Fibroblast of the aortic adventitia (primary cell): ENCODE data around the gene KCNJ14. TPM values are rescaled to one million over a fixed set of nuclear protein-coding genes. Genes with fewer than 3 reads are reported as not detected.
A peak's percentile ranks its signal among the peaks of the same experiment; 100 is the strongest.

Experiments
- DNase-seq: peaks from one replicate; pipeline ENCODE4 v3.0.0-alpha.2; 2010; ENCODE audit warnings: low read depth
- H3K4me3 ChIP-seq: 2 replicates; pipeline ENCODE4 v1.5.1; 2011; ENCODE audit warnings: low read depth, mild to moderate bottlenecking, control low read depth, low read length, moderate library complexity
- total RNA-seq: library from RNA; depleted of rRNA; stranded (reverse); fragments of >200 nt; gene quantifications from 2 replicates; pipeline ENCODE4 v1.2.3, GENCODE V29; 2012; ENCODE audit warnings: low replicate concordance
- TF ChIP-seq, protein P1 (sequence below): IDR thresholded peaks from 2 replicates; pipeline ENCODE4 v1.5.1; 2011; ENCODE audit warnings: mild to moderate bottlenecking, low read length, control low read depth, inconsistent platforms; ENCODE audit not compliant: insufficient read depth

The KCNJ14 gene
- total RNA-seq, 1 donor: 0.54 TPM

DNA sequence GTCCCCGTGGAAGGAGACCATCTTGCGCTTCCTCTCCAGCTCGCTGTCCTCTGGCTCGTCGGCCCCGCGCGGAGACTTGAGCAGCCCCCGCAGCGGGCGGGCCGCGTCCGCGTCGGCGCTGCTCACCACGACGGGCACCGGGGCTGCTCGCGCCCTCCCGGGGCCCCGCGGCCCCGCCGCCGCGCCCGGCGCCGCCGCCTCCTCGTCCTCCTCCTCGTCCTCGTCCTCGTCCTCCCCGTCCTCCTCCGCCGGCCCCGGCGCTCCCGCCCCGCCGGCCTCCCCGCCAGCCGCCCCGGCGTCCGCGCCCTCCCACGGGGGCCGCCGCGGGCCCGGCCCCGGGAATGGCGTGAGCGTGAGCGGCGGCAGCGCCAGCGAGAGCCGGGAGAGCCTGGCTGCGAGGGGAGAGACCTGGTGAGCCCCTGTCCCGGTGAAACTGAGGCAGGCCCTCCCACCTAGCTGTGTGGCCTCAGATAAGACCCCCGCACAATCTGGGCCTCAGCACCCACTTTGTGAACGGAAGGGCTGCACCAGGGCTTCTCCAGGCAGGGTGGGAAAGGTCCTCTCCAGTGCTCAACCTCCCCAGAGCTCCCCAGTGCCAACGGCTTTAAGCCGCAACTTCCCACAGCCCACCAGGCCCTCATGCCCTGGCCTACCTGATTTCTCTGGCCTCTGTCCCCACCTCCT is 38.5 kb downstream of the KCNJ14 start:
- DNase-seq: no peak
- H3K4me3 ChIP-seq: peak overlapping the region; percentile 80
- TF ChIP-seq, protein P1, sequence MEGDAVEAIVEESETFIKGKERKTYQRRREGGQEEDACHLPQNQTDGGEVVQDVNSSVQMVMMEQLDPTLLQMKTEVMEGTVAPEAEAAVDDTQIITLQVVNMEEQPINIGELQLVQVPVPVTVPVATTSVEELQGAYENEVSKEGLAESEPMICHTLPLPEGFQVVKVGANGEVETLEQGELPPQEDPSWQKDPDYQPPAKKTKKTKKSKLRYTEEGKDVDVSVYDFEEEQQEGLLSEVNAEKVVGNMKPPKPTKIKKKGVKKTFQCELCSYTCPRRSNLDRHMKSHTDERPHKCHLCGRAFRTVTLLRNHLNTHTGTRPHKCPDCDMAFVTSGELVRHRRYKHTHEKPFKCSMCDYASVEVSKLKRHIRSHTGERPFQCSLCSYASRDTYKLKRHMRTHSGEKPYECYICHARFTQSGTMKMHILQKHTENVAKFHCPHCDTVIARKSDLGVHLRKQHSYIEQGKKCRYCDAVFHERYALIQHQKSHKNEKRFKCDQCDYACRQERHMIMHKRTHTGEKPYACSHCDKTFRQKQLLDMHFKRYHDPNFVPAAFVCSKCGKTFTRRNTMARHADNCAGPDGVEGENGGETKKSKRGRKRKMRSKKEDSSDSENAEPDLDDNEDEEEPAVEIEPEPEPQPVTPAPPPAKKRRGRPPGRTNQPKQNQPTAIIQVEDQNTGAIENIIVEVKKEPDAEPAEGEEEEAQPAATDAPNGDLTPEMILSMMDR: no peak

DNA sequence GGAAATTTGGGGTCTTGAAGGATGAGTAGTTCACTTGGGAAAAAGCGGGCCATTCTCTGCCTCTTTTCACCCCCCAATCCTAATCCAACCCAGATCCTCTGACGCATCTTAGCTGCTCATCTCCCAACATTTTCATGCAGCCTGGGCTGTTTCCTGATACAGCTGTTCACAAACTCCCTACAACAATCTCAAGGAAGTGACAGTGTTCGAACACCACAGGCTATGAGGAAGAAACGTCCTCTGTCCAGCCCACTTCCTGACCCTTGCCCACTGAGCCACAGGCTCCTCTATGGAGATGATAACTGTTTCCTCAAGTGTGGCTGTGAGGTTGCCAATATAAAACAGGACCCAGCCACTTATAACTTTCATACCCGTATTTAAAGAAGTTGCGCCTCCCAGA is 40.0 kb downstream of the KCNJ14 start:
- H3K4me3 ChIP-seq: no peak overlapping the region
- DNase-seq: no peak

DNA sequence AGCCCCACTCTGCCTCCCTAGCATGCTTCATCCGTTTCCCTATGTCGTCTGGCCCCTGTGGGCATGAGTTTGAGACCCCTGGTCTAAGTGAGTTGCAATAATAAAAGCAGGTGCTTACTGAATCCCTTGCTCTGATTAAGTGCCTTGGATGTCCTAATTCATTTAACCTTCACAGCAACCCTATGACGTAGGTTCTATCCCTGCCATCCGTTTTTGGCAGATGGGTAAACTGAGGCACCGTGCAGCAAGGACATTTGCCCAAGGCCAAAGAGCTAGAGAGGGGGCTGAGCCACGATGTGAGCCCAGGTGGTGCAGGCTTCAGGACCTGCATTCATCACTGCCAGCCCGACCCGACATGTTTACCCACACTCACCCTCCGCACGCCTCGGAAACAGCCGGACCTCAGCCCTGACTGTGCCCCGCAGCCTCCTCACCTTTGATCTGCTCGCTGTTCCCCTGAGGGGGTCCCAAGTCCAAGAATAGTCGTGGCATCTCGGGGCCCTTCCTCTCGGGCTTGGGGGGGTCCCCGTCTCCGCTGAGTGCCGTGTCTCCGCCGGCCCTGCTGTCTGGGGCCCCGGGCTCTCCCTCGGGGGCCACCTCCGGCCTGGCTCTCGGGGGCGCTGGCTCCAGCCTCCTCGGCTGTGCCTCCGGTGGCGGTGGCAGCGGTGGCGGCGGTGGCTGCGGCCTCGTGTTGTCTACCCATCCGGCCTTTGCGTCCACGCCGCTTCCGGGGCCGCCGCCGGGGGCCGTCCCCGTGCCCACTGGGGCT is 41.8 kb downstream of the KCNJ14 start:
- TF ChIP-seq, protein P1: no peak
- no peak overlapping the region for H3K4me3 ChIP-seq

More for the DNA sequence above, 40.0 kb downstream of the KCNJ14 start:
- TF ChIP-seq, protein P1: no peak

DNA sequence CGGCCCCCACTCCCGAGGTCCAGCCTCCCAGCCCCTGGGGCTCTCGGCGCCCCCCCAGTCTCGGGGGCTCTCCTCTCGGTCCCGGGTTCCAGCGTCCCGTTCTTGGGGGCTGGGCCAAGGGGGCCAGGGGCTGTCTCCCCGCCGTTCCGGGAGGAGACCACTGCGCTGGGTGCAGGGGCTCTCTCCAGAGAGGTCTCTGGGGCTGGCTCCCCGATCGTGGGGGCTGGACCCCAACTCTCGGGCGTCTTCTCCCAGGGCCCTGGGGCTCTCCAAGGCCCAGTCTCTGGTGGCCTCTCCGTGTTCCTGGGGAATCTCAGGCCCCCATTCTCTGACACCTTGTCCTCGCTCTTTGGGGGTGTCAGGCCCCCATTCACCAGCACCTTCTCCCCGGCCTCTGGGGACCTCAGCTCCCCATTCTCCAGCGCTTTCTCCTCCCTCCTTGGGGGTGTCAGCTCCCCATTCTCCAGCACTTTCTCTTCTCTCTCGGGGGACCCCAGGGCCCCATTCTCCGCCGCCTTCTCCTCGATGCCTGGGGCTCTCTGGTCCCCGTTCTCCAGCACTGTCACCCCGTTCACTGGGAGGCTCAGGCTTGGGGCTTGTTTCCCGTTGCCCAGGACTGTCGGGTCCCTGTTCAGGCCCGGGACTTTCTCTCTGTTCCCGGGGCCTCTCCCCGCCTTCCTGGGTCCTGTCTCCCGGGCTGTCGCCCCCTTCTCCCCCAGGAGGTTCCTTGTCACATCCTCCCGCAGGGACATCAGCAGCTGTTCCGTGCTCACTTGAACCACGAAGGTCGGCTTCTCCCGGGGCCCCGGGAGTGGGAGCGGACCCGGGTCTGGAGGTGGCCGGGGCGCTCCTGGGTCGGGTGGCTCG is 42.6 kb downstream of the KCNJ14 start:
- no peak for DNase-seq
- TF ChIP-seq, protein P1: no peak
- H3K4me3 ChIP-seq: no peak overlapping the region

More for the DNA sequence above, 41.8 kb downstream of the KCNJ14 start:
- no peak for DNase-seq

DNA sequence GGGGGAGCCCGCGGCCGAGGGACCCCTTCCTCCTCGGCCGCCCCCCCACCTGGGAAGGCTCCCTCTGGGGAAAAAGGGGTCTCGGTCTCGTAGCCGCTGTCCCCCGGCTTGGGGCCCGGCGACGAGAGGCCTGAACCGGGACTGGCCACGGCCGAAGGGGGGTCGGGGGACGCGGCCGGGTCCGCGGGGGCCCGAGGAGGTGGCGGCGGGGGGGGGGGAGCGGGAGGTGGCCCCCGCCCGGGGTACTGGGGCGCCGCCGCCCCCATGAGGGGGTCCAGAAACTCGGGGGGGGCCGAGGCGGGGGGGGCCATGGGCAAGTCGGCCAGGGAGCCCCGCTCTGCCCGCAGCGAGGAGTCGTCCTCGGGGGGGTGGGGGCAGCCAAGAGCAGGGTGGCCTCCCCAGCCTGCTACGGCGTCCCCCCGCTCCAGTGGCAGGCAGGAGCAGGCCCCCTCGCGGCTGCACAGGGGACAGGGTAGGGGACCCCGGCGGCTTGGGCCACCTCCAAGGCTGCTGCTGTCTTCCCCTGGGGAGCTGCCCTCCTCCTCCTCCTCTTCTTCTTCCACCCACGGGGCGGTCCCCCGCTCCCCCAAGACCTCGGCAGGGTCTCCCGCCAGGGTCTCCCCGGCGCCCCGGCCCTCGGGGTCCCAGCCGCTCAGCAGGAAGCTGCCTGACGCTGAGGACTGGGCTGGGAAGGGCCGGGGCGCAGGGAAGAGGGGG is 43.4 kb downstream of the KCNJ14 start:
- no peak overlapping the region for H3K4me3 ChIP-seq
- TF ChIP-seq, protein P1: no peak
- DNase-seq: no peak
